Upper lobe of left lung (tissue), 6 donors: ENCODE data around the gene OPN5. TPM values are rescaled to one million over a fixed set of nuclear protein-coding genes. Genes with fewer than 3 reads are reported as not detected.

ENCODE experiments used
- ATAC-seq, 2 donors: fragments of 200-7000 bp; cut with Tn5 transposase; one replicate each; pipeline ENCODE4 v1.9.1; 2022; ENCODE audit warnings: mild to moderate bottlenecking in 2 of 2, moderate library complexity in 2 of 2; ENCODE audit not compliant: low FRiP score in 2 of 2
- DNase-seq, 2 donors: peaks; one replicate each; pipeline ENCODE4 v3.0.0-alpha.2; 2019 to 2020
- H3K27ac ChIP-seq, 4 donors: fragments of 200-600 bp; sonication (generic); one replicate each; pipeline ENCODE4 v1.5.1; 2016 to 2019
- H3K27me3 ChIP-seq, 4 donors: fragments of 200-600 bp; sonication (generic); one replicate each; pipeline ENCODE4 v1.5.1; 2017 to 2019
- H3K36me3 ChIP-seq, 4 donors: fragments of 200-600 bp; sonication (generic); one replicate each; pipeline ENCODE4 v1.5.1; 2016 to 2019
- H3K4me1 ChIP-seq, 4 donors: fragments of 200-600 bp; sonication (generic); one replicate each; pipeline ENCODE4 v1.5.1; 2018 to 2019
- H3K4me3 ChIP-seq, 4 donors: fragments of 200-600 bp; sonication (generic); one replicate each; pipeline ENCODE4 v1.5.1; 2017 to 2019; ENCODE audit warnings: mild to moderate bottlenecking in 2 of 4, moderate library complexity in 1 of 4
- H3K9me3 ChIP-seq, 4 donors: fragments of 200-600 bp; sonication (generic); one replicate each; pipeline ENCODE4 v1.5.1; 2018 to 2019
- CTCF ChIP-seq, 6 experiments: fragments of 450-650 bp in 4 of 6; fragments of 200-600 bp in 2 of 6; sonication (generic) in 2 of 6; IDR thresholded peaks; one replicate each; pipeline ENCODE4 v1.5.1; 2016 to 2019; ENCODE audit warnings: antibody characterized with exemption in 6 of 6
- EP300 ChIP-seq, 4 donors: sonication (generic); formaldehyde crosslinking; IDR thresholded peaks; one replicate each; pipeline ENCODE4 v1.5.1; 2017; ENCODE audit warnings: antibody characterized with exemption in 4 of 4, control low read depth in 2 of 4
- POLR2A ChIP-seq, 4 donors: fragments of 450-650 bp; IDR thresholded peaks; one replicate each; pipeline ENCODE4 v1.5.1; 2016 to 2017; ENCODE audit warnings: antibody characterized with exemption in 4 of 4, mild to moderate bottlenecking in 2 of 4
- POLR2AphosphoS5 ChIP-seq, 2 donors: sonication (generic); formaldehyde crosslinking; IDR thresholded peaks; one replicate each; pipeline ENCODE4 v1.5.1; 2017; ENCODE audit warnings: antibody characterized with exemption in 2 of 2
- WGBS, 2 donors: methylation state at CpG; one replicate each; pipeline ENCODE4 v1.1.5; 2017 to 2018; 5-methylcytosine and 5-hydroxymethylcytosine counted together
- total RNA-seq, 6 donors: library from RNA; depleted of rRNA in 4 of 6; stranded (reverse); fragments of >200 nt in 4 of 6; gene quantifications; one replicate each; pipeline versions ENCODE4 v1.1.0 to v1.2.1, GENCODE V29; 2016 to 2021
- donor health status: DM: no; HTN: no; CAD: no; lungs with moderate emphysema.
- donor health status: DM: no; HTN: yes; CAD: no; lungs with severe emphysema.

OPN5 gene
- total RNA-seq, 6 donors from 2014 or later, result not detected

- ATAC-seq, result no peak
- 94 to 95% methylated on average over 4 of the region's 4 CpGs for WGBS, 2 donors
These were observed 10.4 kb downstream of the OPN5 start for GRCh38 chr6:47792216-47792733.

GRCh38 chr6:47794577-47795135 is 12.8 kb downstream of the OPN5 start:
- H3K36me3 ChIP-seq, result no peaks in the 10 kb centered on the region
- no peak for DNase-seq
- no peak overlapping the region for H3K27ac ChIP-seq
- no peak for ATAC-seq
- no peak overlapping the region for H3K4me3 ChIP-seq
- 80 to 83% methylated on average over 8 of the region's 8 CpGs for WGBS, 2 donors
- no peaks in the 10 kb centered on the region for H3K4me1 ChIP-seq
- no peaks in the 10 kb centered on the region for H3K27me3 ChIP-seq
- no peaks in the 10 kb centered on the region for H3K9me3 ChIP-seq
- TF ChIP-seq EP300 (IDR thresholded peaks at IDR 0.05) (no peak), POLR2A (IDR thresholded peaks at IDR 0.05) (no peak), CTCF (IDR thresholded peaks at IDR 0.05) (no peak), POLR2AphosphoS5 (IDR thresholded peaks at IDR 0.05) (no peak)

More at GRCh38 chr6:47792216-47792733, 10.4 kb downstream of the OPN5 start:
- Histone ChIP-seq H3K4me1 (peaks cover 0 to 6% (median 4%) of the 10 kb centered on the region in 4 donors), H3K27ac (no peak overlapping the region), H3K27me3 (no peaks in the 10 kb centered on the region), H3K36me3 (no peaks in the 10 kb centered on the region), H3K4me3 (no peak overlapping the region), H3K9me3 (no peaks in the 10 kb centered on the region)
- DNase-seq, result no peak
- TF ChIP-seq EP300 (IDR thresholded peaks at IDR 0.05) (no peak), CTCF (IDR thresholded peaks at IDR 0.05) (no peak), POLR2AphosphoS5 (IDR thresholded peaks at IDR 0.05) (no peak)

- ATAC-seq, result no peak
These were observed 20.2 kb downstream of the OPN5 start for GRCh38 chr6:47801984-47802383.

GRCh38 chr6:47804821-47805220 is 23.0 kb downstream of the OPN5 start:
- DNase-seq, result no peak
- TF ChIP-seq EP300 (IDR thresholded peaks at IDR 0.05), result no peak
- Histone ChIP-seq H3K4me3 (no peak overlapping the region), H3K9me3 (no peaks in the 10 kb centered on the region), H3K27me3 (no peaks in the 10 kb centered on the region), H3K4me1 (no peaks in the 10 kb centered on the region), H3K27ac (no peak overlapping the region), H3K36me3 (no peaks in the 10 kb centered on the region)
- WGBS, 2 donors, result 86 to 92% methylated on average over 2 of the region's 2 CpGs
- no peak for ATAC-seq

More at GRCh38 chr6:47801984-47802383, 20.2 kb downstream of the OPN5 start:
- no peaks in the 10 kb centered on the region for H3K36me3 ChIP-seq
- H3K9me3 ChIP-seq, result no peaks in the 10 kb centered on the region
- no peak for TF ChIP-seq EP300 (IDR thresholded peaks at IDR 0.05)
- TF ChIP-seq POLR2A (IDR thresholded peaks at IDR 0.05), result no peak
- no peak for TF ChIP-seq CTCF (IDR thresholded peaks at IDR 0.05)
- TF ChIP-seq POLR2AphosphoS5 (IDR thresholded peaks at IDR 0.05), result no peak
- WGBS, 2 donors, result 45 to 72% methylated on average over 2 of the region's 2 CpGs
- H3K27ac ChIP-seq, result no peak overlapping the region
- no peaks in the 10 kb centered on the region for H3K27me3 ChIP-seq
- DNase-seq, result no peak
- no peaks in the 10 kb centered on the region for H3K4me1 ChIP-seq
- H3K4me3 ChIP-seq, result no peak overlapping the region

GRCh38 chr6:47809873-47810272 is 28.0 kb downstream of the OPN5 start:
- H3K4me1 ChIP-seq, result no peaks in the 10 kb centered on the region
- DNase-seq (no peak), ATAC-seq (no peak)
- no peaks in the 10 kb centered on the region for H3K27me3 ChIP-seq
- H3K9me3 ChIP-seq, result no peaks in the 10 kb centered on the region
- H3K27ac ChIP-seq, result no peak overlapping the region
- H3K36me3 ChIP-seq, result no peaks in the 10 kb centered on the region
- TF ChIP-seq CTCF (IDR thresholded peaks at IDR 0.05) (no peak), EP300 (IDR thresholded peaks at IDR 0.05) (no peak), POLR2AphosphoS5 (IDR thresholded peaks at IDR 0.05) (no peak), POLR2A (IDR thresholded peaks at IDR 0.05) (no peak)
- WGBS, 2 donors, result 85 to 91% methylated on average over 8 of the region's 8 CpGs
- no peak overlapping the region for H3K4me3 ChIP-seq
